B cell (primary cell): ENCODE measurements around the gene FEZF1. TPM values are rescaled to one million over a fixed set of nuclear protein-coding genes. Genes with fewer than 3 reads are reported as not detected.

Experiments
- ATAC-seq: fragments of 200-7000 bp; cut with Tn5 transposase; one replicate; pipeline ENCODE4 v1.10.0; 2021; ENCODE audit warnings: low read depth, mild to moderate bottlenecking, moderate number of reproducible peaks, moderate library complexity
- CTCF ChIA-PET: fragments of 350-600 bp; sonication (Branson Sonifier 250); formaldehyde crosslinking; loops from one replicate; lab custom pipeline; 2021; ENCODE audit warnings: antibody characterized with exemption, inconsistent platforms; lab: Charles Lee
- POLR2A ChIA-PET: fragments of 350-600 bp; sonication (Branson Sonifier 250); formaldehyde crosslinking; loops from one replicate; lab custom pipeline; 2021; ENCODE audit warnings: antibody characterized with exemption; lab: Charles Lee
- DNase-seq: peaks from one replicate; pipeline ENCODE4 v3.0.0; 2013
- H2AFZ ChIP-seq: 2 replicates; pipeline ENCODE4 v1.6.1; 2012; ENCODE audit warnings: mild to moderate bottlenecking, low read depth, low read length; ENCODE audit not compliant: insufficient read depth, poor library complexity, severe bottlenecking
- H3K27ac ChIP-seq, 2 donors: 1 replicate in 1 of 2; 2 replicates in 1 of 2; pipeline ENCODE4 v1.5.1; 2012 to 2013; ENCODE audit warnings: low read length in 2 of 2, mild to moderate bottlenecking in 2 of 2, moderate library complexity in 1 of 2
- H3K27me3 ChIP-seq, 4 experiments: fragments of 200-600 bp in 1 of 4; sonication (generic) in 1 of 4; replicated peaks in 1 of 4; 1 replicate in 2 of 4; 2 replicates in 2 of 4; pipeline versions ENCODE4 v1.6.1 to v1.7.0; 2013 to 2016; ENCODE audit warnings: low read length in 3 of 4, mild to moderate bottlenecking in 2 of 4, mixed read lengths in 1 of 4, moderate library complexity in 1 of 4; ENCODE audit not compliant: insufficient read depth in 4 of 4, control insufficient read depth in 3 of 4; ENCODE audit errors: control extremely low read depth in 1 of 4
- H3K36me3 ChIP-seq, 2 experiments: replicated peaks in 1 of 2; 1 replicate in 1 of 2; 2 replicates in 1 of 2; pipeline versions ENCODE4 v1.6.1 to v1.7.1; 2013; ENCODE audit warnings: low read length in 1 of 2; ENCODE audit not compliant: insufficient read depth in 2 of 2, control insufficient read depth in 1 of 2; ENCODE audit errors: control extremely low read depth in 1 of 2, extremely low read depth in 1 of 2
- H3K4me1 ChIP-seq, 2 donors: fragments of 200-600 bp in 1 of 2; sonication (generic) in 1 of 2; 1 replicate in 1 of 2; 2 replicates in 1 of 2; pipeline versions ENCODE4 v1.5.1 to v1.6.1; 2013 to 2017; ENCODE audit warnings: low read length in 2 of 2; ENCODE audit not compliant: control insufficient read depth in 2 of 2, insufficient read depth in 2 of 2
- H3K4me2 ChIP-seq: replicated peaks from 2 replicates; pipeline ENCODE3; 2012; ENCODE audit warnings: mild to moderate bottlenecking, low read depth, low read length; ENCODE audit not compliant: poor library complexity, severe bottlenecking
- H3K4me3 ChIP-seq, 5 experiments: fragments of 200-600 bp in 1 of 5; sonication (generic) in 1 of 5; 1 replicate in 3 of 5; 2 replicates in 2 of 5; pipeline versions ENCODE4 v1.5.1 to v1.7.0; 2011 to 2016; ENCODE audit warnings: low read length in 4 of 5, mild to moderate bottlenecking in 4 of 5, low read depth in 2 of 5, control low read depth in 1 of 5, moderate library complexity in 1 of 5; ENCODE audit not compliant: insufficient read depth in 1 of 5; ENCODE audit errors: control extremely low read depth in 1 of 5, extremely low read depth in 1 of 5
- H3K79me2 ChIP-seq: fragments of 200-600 bp; sonication (generic); one replicate; pipeline ENCODE4 v1.6.0; 2016; ENCODE audit warnings: low read length; ENCODE audit not compliant: control insufficient read depth, insufficient read depth
- H3K9ac ChIP-seq: fragments of 200-600 bp; sonication (generic); 2 replicates; pipeline ENCODE4 v1.6.1; 2017; ENCODE audit warnings: mild to moderate bottlenecking, low read length, moderate library complexity
- H3K9me3 ChIP-seq, 3 donors: one replicate each; pipeline versions ENCODE4 v1.6.1 to v1.7.1; 2013; ENCODE audit warnings: low read length in 2 of 3; ENCODE audit not compliant: control insufficient read depth in 2 of 3, insufficient read depth in 1 of 3; ENCODE audit errors: control extremely low read depth in 1 of 3
- H4K20me1 ChIP-seq: 2 replicates; pipeline ENCODE4 v1.6.0; 2012; ENCODE audit warnings: mild to moderate bottlenecking, low read length; ENCODE audit not compliant: insufficient read depth, control insufficient read depth, poor library complexity, severe bottlenecking
- H3K27ac Mint-ChIP-seq: one replicate; pipeline ENCODE4 v1.8.0; 2021; ENCODE audit warnings: mixed read lengths
- H3K27me3 Mint-ChIP-seq: one replicate; pipeline ENCODE4 v1.8.0; 2021; ENCODE audit warnings: mixed read lengths
- H3K4me1 Mint-ChIP-seq: one replicate; pipeline ENCODE4 v1.8.0; 2021; ENCODE audit warnings: mixed read lengths
- H3K4me3 Mint-ChIP-seq: one replicate; pipeline ENCODE4 v1.8.0; 2021; ENCODE audit warnings: mixed read lengths
- H3K9me3 Mint-ChIP-seq: one replicate; pipeline ENCODE4 v1.8.0; 2022; ENCODE audit warnings: mixed read lengths; ENCODE audit not compliant: insufficient read depth
- EZH2 ChIP-seq: IDR thresholded peaks from 2 replicates; pipeline ENCODE4 v1.6.1; 2012; ENCODE audit warnings: borderline replicate concordance, low read depth, mild to moderate bottlenecking, moderate library complexity, low read length; ENCODE audit not compliant: insufficient read depth, poor library complexity, severe bottlenecking
- WGBS: methylation state at CpG from one replicate; pipeline ENCODE4 v1.1.5; 2013; ENCODE audit warnings: missing lambda C conversion rate; ENCODE audit not compliant: insufficient coverage; 5-methylcytosine and 5-hydroxymethylcytosine counted together
- intact Hi-C: fragments of 100-400 bp; cut with micrococcal nuclease; formaldehyde crosslinking; loops from one replicate; pipeline ENCODE4 v1.10.0; 2022
- polyA plus RNA-seq: library from polyadenylated mRNA; depleted of rRNA; stranded (reverse); fragments of >200 nt; gene quantifications from 2 replicates; pipeline ENCODE4 v1.2.3, GENCODE V29; 2012
- total RNA-seq, 2 donors: library from RNA; stranded (reverse); fragments of 120-200 nt in 1 of 2; gene quantifications; 1 replicate in 1 of 2; 2 replicates in 1 of 2; pipeline versions ENCODE4 v1.2.3 to v1.2.4, GENCODE V29; 2013 to 2022
- TF ChIP-seq, protein P1 (sequence below): fragments of 200-600 bp; IDR thresholded peaks from one replicate; pipeline ENCODE4 v1.8.0; 2022; ENCODE audit warnings: antibody characterized with exemption, mild to moderate bottlenecking

Gene FEZF1
- total and polyA plus RNA-seq, 2 donors (not counting 1 experiment from before 2014, with no cell fraction given), result not detected

DNA sequence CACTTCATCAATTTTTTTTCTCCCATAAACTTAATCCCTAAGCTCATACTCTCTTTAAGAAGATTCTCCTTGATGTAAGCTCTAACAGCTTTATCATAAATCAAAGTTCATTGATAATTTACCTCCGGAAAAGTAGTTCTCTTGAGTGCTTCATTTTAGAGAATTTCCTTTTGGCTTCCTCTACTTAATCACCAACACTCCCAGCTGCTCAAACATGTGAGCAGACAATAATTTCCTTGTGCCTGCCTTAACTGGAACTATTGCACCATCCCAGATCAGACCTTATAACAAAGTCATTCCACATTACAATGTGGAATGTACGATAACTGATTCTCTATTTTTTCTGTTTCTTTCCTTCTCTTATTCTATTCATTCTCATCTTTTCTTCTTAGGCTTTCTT, 5.9 kb downstream of the FEZF1 start:
- no peak for DNase-seq
- H3K27ac Mint-ChIP-seq, result no peak overlapping the region
- no peak overlapping the region for H3K4me3 ChIP-seq
- ChIA-PET POLR2A (no interaction called here), CTCF (no interaction called here)
- H3K36me3 ChIP-seq, result no peaks in the 10 kb centered on the region
- H2AFZ ChIP-seq, result no peak overlapping the region
- H3K27me3 Mint-ChIP-seq, result peaks cover 60% of the 10 kb centered on the region
- intact Hi-C loops, result no loop called here
- H3K4me1 Mint-ChIP-seq, result no peaks in the 10 kb centered on the region
- no peak overlapping the region for H3K4me3 Mint-ChIP-seq
- H3K27ac ChIP-seq, result no peak overlapping the region
- H4K20me1 ChIP-seq, result no peaks in the 10 kb centered on the region
- no peaks in the 10 kb centered on the region for H3K79me2 ChIP-seq
- TF ChIP-seq, protein P1, sequence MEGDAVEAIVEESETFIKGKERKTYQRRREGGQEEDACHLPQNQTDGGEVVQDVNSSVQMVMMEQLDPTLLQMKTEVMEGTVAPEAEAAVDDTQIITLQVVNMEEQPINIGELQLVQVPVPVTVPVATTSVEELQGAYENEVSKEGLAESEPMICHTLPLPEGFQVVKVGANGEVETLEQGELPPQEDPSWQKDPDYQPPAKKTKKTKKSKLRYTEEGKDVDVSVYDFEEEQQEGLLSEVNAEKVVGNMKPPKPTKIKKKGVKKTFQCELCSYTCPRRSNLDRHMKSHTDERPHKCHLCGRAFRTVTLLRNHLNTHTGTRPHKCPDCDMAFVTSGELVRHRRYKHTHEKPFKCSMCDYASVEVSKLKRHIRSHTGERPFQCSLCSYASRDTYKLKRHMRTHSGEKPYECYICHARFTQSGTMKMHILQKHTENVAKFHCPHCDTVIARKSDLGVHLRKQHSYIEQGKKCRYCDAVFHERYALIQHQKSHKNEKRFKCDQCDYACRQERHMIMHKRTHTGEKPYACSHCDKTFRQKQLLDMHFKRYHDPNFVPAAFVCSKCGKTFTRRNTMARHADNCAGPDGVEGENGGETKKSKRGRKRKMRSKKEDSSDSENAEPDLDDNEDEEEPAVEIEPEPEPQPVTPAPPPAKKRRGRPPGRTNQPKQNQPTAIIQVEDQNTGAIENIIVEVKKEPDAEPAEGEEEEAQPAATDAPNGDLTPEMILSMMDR, result no peak
- TF ChIP-seq EZH2, result no peak
- H3K9ac ChIP-seq, result no peak overlapping the region
- peaks cover 0 to 15% (median 0%) of the 10 kb centered on the region in 3 donors for H3K9me3 ChIP-seq
- WGBS, result 88% methylated on average over 1 of the region's 2 CpGs
- no peaks in the 10 kb centered on the region for H3K9me3 Mint-ChIP-seq
- no peaks in the 10 kb centered on the region for H3K4me1 ChIP-seq
- no peak overlapping the region for H3K4me2 ChIP-seq
- peaks cover 0 to 47% (median 28%) of the 10 kb centered on the region in 4 experiments for H3K27me3 ChIP-seq
- ATAC-seq, result no peak

DNA sequence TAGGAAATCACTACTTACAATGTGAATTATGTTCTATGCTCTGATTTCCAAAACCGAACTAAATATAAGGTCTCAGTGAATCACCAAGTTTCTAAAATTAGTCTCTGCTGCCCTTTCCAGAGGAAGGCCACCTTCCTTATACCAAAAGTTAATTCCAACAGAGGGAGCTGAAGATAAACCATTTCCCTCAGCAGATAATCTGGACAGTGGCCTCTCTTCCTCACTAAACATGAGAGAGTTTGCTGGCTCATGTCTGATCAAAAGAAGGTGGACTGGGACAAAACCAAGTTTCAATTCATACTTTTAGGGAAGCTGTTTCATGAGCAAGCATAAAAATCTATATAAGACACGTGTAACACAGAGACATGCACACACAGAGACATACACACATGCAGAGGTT, 6.4 kb downstream of the FEZF1 start:
- Histone ChIP-seq H3K9me3 (peaks cover 0 to 14% (median 0%) of the 10 kb centered on the region in 3 donors), H3K79me2 (no peaks in the 10 kb centered on the region), H3K36me3 (no peaks in the 10 kb centered on the region), H2AFZ (no peak overlapping the region), H3K27me3 (peaks cover 0 to 45% (median 27%) of the 10 kb centered on the region in 4 experiments), H3K9ac (no peak overlapping the region), H3K4me2 (no peak overlapping the region), H4K20me1 (no peaks in the 10 kb centered on the region), H3K4me3 (no peak overlapping the region), H3K27ac (no peak overlapping the region), H3K4me1 (no peaks in the 10 kb centered on the region)
- Mint-ChIP-seq H3K4me3 (no peak overlapping the region), H3K27ac (no peak overlapping the region), H3K9me3 (no peaks in the 10 kb centered on the region), H3K4me1 (no peaks in the 10 kb centered on the region), H3K27me3 (peaks cover 55% of the 10 kb centered on the region)
- CTCF ChIA-PET, result no interaction called here
- POLR2A ChIA-PET, result no interaction called here
- no CpG with 5 or more reads among the region's 2 CpGs for WGBS
- intact Hi-C loops, result no loop called here
- DNase-seq, result no peak
- ATAC-seq, result no peak
- no peak for TF ChIP-seq EZH2
- TF ChIP-seq, protein P1, result no peak
